HG02970 (cell line): ENCODE data around the gene WDFY3.

Experiments used
- ATAC-seq: cut with Tn5 transposase; IDR thresholded peaks from one replicate; pipeline ENCODE4 v1.9.1; 2021; ENCODE audit warnings: mild to moderate bottlenecking, moderate library complexity, moderate number of reproducible peaks; ENCODE audit not compliant: unreplicated experiment, low FRiP score

The WDFY3 gene, protein sequence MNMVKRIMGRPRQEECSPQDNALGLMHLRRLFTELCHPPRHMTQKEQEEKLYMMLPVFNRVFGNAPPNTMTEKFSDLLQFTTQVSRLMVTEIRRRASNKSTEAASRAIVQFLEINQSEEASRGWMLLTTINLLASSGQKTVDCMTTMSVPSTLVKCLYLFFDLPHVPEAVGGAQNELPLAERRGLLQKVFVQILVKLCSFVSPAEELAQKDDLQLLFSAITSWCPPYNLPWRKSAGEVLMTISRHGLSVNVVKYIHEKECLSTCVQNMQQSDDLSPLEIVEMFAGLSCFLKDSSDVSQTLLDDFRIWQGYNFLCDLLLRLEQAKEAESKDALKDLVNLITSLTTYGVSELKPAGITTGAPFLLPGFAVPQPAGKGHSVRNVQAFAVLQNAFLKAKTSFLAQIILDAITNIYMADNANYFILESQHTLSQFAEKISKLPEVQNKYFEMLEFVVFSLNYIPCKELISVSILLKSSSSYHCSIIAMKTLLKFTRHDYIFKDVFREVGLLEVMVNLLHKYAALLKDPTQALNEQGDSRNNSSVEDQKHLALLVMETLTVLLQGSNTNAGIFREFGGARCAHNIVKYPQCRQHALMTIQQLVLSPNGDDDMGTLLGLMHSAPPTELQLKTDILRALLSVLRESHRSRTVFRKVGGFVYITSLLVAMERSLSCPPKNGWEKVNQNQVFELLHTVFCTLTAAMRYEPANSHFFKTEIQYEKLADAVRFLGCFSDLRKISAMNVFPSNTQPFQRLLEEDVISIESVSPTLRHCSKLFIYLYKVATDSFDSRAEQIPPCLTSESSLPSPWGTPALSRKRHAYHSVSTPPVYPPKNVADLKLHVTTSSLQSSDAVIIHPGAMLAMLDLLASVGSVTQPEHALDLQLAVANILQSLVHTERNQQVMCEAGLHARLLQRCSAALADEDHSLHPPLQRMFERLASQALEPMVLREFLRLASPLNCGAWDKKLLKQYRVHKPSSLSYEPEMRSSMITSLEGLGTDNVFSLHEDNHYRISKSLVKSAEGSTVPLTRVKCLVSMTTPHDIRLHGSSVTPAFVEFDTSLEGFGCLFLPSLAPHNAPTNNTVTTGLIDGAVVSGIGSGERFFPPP (N-terminal part only)

GRCh38 chr4:84966382-84967242 lies at the start of gene WDFY3:
TSS of gene WDFY3 (minus strand) at chr4:84966690. CDS start at chr4:84860591, 106,099 bp downstream.
- no peak for ATAC-seq

GRCh38 chr4:85005865-85006377 lies 39.4 kb upstream of the WDFY3 start:
- ATAC-seq: no peak

- ATAC-seq: no peak
Measured at GRCh38 chr4:85000343-85000742, 33.9 kb upstream of the WDFY3 start.

DNA sequence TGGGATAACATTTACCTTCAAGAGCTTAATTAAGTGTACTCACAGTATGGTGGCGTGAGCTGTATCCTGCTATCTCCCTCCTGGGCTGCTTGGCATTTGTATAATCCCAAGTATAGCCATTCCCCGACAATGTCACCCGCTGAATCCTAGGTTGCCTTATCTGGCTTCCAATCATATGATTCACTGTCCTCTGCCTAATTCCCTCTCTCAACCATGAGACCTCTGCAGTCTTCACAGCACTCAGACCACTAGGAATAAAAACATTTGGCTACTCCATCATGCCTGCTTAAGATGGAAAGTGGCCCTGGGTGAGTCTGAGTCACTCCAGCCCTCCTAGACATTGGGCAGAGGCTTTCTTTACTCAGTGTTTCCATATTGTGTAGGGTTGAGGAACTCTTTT lies 28.9 kb upstream of the WDFY3 start:
- no peak for ATAC-seq

GRCh38 chr4:84994280-84994679 lies 27.8 kb upstream of the WDFY3 start:
- no peak for ATAC-seq

DNA sequence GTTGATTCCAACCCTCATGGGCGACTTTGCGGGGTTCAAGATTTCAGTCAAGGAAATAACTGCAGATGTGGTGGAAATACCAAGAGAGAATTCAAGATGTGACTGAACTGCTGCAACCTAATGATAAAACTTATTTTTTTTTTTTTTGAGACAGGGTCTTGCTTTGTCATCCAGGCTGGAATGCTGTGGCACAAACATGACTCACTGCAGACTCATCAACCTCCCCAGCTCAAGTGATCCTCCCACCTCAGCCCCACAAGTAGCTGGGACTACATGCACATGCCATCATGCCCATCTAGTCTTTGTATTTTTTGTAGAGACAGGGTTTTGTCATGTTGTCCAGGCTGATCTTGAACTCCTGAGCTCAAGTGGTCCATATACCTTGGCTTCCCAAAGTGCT lies 19.5 kb upstream of the WDFY3 start:
- no peak for ATAC-seq

DNA sequence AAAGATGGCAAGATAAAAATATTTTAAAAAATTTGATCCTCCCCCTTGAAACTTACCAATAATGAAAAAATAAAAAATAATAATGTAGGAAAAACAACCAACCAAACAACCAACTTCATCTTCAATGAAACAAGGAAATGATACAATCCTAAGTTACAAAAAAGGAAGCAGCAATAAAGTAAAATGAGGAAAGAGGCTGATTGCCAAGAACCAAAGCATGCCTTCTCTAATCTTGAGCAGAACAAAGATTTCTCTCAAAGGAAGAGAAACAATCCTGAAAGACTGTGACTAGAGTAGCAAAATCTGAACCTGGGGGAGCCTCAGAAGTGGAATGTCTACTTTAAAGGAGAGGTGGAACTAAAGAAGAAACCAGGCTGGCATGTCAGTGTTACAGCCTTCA lies 10.9 kb upstream of the WDFY3 start:
- ATAC-seq: no peak

GRCh38 chr4:84973856-84974255 lies 7.4 kb upstream of the WDFY3 start:
- ATAC-seq: no peak

GRCh38 chr4:84971319-84971932 lies 4.9 kb upstream of the WDFY3 start:
- ATAC-seq: peak; percentile 56

DNA sequence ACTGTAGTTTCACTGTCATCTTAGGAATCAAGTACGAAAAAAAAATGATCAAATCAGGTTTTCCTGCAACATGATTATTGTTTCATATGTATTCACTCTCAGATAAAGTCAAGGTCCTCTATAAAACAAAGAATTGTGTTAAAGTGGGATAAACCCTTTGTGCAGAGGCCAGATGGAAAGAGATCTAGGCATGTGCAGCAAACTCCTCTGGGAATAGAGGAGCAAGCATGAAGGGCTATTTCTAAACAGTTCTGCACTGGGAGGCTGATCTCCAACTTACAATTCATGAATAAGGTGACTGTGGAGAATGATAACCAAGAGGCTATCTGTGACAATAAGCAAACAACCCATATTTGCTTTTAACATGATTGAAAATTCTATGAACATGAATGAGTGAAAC lies 2.4 kb upstream of the WDFY3 start:
- no peak for ATAC-seq

GRCh38 chr4:84967243-84967690 lies 777 bp upstream of the WDFY3 start:
- ATAC-seq: no peak

- no peak for ATAC-seq
Measured at GRCh38 chr4:84965553-84966381, 723 bp downstream of the WDFY3 start.

- ATAC-seq: no peak
Measured at GRCh38 chr4:84964995-84965552, 1.4 kb downstream of the WDFY3 start.

DNA sequence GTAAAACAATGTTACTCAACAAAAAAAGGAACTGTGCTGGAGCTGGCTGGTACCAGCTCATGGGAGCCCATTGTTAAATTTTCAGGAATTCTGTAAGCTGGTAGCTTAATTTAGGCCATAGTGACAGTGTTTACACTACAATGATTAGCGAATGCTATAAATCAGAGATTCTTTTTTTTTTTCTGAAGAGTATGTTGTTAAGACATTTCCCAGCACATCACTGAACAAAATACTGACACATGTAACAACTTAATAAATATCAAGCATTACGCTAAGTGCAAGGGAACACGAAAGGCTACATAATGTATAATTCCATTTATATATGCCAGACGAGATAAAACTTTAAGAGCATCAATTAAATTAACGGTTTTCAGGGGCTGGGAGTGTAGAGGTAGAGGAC lies 4.4 kb downstream of the WDFY3 start:
- ATAC-seq: no peak

DNA sequence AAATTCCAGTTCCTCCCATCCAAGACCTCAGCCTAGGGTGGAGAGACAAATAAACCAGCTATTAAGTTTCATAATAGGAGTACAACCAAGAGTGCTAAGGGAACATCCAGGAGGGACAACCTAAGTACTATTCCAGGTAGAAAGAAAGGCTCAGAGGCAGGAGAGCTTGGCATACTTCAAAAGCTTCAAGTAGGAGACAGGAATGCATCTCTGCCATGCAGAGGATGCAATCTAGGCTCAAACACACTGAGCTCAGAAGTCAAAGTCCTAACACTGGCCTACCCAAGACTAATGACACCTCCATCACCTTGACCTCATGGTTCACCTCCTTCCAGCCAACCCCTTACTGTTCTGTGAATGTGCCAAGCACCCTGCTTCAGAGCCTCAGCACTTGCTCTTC lies 8.1 kb downstream of the WDFY3 start:
- no peak for ATAC-seq

DNA sequence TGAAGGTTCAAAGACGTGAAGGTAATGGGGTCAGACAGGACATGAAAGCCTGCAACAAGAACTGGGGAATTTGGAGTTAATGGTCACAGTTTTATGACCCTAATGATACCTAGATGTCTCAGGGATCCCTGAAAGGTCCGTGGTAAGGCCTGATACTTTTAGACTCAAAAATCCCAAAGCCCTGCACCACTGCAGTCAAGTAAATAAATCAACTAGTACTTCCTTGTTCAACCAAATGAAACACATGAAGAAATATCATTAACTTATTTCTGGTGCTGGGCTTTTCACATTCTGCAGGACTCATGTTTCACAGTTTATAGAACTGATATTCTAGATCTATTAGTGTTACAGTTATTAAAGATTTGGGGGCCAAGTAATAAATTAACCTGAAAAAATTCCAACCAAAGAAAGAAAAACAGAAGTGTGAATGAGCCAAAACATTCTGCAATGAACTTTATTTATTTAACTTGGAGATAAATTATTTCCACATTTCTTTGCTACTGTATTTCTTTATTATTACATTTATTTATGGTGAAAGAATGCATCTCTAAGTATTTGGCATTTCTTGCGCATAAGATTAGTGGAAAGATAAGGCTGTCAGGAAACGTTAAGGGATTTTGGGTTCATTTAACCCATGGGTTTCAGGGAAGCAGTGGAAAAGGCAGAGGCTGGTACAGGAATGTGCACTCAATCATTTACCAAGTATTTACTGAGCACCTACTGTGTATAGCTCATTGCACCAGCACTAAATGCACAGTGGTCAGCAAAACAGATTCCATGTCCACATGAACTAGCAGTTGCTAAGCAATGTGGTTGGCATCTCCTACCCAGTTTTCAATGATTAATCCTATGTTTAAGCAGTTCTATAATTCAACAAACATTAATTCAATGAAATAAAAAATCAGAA lies 8.7 kb downstream of the WDFY3 start:
- no peak for ATAC-seq

DNA sequence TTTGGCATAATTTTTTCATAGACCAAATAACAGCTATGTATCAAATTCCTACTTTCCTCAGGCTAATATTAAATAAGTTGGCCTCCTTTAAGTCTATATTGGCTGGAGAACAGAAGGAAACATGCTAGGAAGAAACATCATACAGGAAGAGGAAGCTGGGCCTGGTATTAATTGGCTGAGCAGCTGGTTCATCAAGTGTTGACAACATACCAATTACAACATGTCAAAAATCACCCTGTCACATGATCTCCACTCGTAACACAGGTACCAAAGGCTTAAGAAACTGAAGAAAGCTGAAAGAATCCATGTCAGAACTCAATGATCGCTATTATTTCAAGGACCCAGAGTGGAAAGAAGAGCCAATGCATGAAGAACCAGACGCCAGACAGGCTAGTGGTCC lies 10.5 kb downstream of the WDFY3 start:
- ATAC-seq: no peak
